HG03175 (cell line): Measurements from ENCODE around the gene DECR2.

Experiments used
- ATAC-seq: cut with Tn5 transposase; IDR thresholded peaks from one replicate; pipeline ENCODE4 v1.9.1; 2021; ENCODE audit warnings: mild to moderate bottlenecking, moderate library complexity; ENCODE audit not compliant: unreplicated experiment

The DECR2 gene

GRCh38 chr16:427250-427649, 25.6 kb downstream of the DECR2 start:
- no peak for ATAC-seq

GRCh38 chr16:430904-431303, 29.2 kb downstream of the DECR2 start:
- ATAC-seq = no peak

- ATAC-seq = no peak
These were observed 38.9 kb downstream of the DECR2 start for GRCh38 chr16:440627-441026.

- no peak for ATAC-seq
These were observed 39.8 kb downstream of the DECR2 start for GRCh38 chr16:441447-441846.

GRCh38 chr16:442976-443375, 41.3 kb downstream of the DECR2 start:
- ATAC-seq = no peak

GRCh38 chr16:444027-444426, 42.3 kb downstream of the DECR2 start:
- no peak for ATAC-seq

- no peak for ATAC-seq
These were observed 43.9 kb downstream of the DECR2 start for GRCh38 chr16:445566-445965.

- ATAC-seq = no peak
These were observed 48.7 kb downstream of the DECR2 start for GRCh38 chr16:450385-450784.

- ATAC-seq = no peak
These were observed 49.3 kb downstream of the DECR2 start for GRCh38 chr16:450785-451512.

GRCh38 chr16:454397-454940, 52.8 kb downstream of the DECR2 start:
- no peak for ATAC-seq

- ATAC-seq = no peak
These were observed 53.8 kb downstream of the DECR2 start for GRCh38 chr16:455453-455852.

- ATAC-seq = no peak
These were observed 55.3 kb downstream of the DECR2 start for GRCh38 chr16:456891-457483.

GRCh38 chr16:457732-458400, 56.2 kb downstream of the DECR2 start:
- ATAC-seq = no peak

GRCh38 chr16:459761-460160, 58.1 kb downstream of the DECR2 start:
- no peak for ATAC-seq

- ATAC-seq = no peak
These were observed 59.1 kb downstream of the DECR2 start for GRCh38 chr16:460787-461186.
